ENCODE measurements around the gene EGR1. TPM values are rescaled to one million over a fixed set of nuclear protein-coding genes. Genes with fewer than 3 reads are reported as not detected.

Gene EGR1
- total RNA-seq (ENCODE audit: low replicate concordance), result 0.94 and 2.2 TPM in 2 replicates

DNA sequence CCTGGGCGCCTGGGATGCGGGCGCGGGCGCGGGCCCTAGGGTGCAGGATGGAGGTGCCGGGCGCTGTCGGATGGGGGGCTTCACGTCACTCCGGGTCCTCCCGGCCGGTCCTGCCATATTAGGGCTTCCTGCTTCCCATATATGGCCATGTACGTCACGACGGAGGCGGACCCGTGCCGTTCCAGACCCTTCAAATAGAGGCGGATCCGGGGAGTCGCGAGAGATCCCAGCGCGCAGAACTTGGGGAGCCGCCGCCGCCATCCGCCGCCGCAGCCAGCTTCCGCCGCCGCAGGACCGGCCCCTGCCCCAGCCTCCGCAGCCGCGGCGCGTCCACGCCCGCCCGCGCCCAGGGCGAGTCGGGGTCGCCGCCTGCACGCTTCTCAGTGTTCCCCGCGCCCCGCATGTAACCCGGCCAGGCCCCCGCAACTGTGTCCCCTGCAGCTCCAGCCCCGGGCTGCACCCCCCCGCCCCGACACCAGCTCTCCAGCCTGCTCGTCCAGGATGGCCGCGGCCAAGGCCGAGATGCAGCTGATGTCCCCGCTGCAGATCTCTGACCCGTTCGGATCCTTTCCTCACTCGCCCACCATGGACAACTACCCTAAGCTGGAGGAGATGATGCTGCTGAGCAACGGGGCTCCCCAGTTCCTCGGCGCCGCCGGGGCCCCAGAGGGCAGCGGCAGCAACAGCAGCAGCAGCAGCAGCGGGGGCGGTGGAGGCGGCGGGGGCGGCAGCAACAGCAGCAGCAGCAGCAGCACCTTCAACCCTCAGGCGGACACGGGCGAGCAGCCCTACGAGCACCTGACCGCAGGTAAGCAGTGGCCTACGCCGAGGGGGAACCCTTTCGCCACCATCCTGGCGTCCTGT is at the start of gene EGR1:
TSS of gene EGR1 (plus strand) at position 219 of the 864 bp plus-strand sequence. CDS start at position 502, 283 bp downstream.

DNA sequence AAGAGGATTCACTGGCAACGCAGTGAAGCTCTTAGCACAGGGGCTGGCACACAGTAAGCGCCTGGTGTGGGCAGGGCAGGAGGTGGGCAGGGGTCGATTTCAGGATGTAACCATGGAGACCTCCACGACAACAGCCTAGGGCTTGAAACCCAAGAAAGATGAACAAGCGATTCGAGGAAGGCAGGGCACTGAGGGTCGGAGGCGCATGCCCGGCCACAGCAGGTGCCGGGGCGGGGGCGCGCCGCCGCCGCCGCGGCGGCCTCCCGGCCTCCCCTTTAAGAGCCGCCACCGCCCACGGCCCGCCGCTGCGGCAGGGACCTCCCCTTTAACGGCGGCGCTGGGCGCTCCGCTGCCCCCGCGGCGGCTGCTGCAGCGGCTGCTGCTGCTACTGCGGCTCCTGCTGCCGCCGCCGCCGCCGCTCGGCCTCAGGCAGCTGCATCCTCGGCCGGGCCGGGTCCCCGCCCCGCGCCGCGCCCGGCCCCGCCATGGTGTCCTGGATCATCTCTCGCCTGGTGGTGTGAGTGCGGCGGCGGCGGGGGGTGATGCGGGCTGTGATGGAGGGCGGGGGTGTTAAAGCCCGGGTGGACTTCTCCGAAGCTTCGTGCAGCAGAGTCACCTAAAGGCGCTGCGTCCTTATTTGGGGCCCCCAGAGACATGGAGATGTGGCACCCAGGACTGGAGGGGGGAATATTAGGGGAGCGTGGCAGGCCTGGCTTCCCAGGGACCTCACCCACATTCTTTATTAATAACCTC is 26.4 kb upstream of the EGR1 start, which contains the start of gene REEP2:
TSS of gene REEP2 (plus strand) at position 334 of the 753 bp plus-strand sequence. CDS start at position 486, 152 bp downstream.

Other genes starting within 250 kb of the EGR1 start
- gene GFRA3, start 190.9 kb upstream of the EGR1 start, total RNA-seq (ENCODE audit: low replicate concordance), result under 0.01 TPM in 1 of 2 replicates, not detected in the other
- gene CDC25C, start 133.7 kb upstream of the EGR1 start, total RNA-seq (ENCODE audit: low replicate concordance), result 2.3 TPM in 1 of 2 replicates, not detected in the other
- 28.0 and 60.0 TPM in 2 replicates for gene FAM53C, start 127.2 kb upstream of the EGR1 start, total RNA-seq (ENCODE audit: low replicate concordance)
- 25.7 and 26.9 TPM in 2 replicates for gene KDM3B, start 112.8 kb upstream of the EGR1 start, total RNA-seq (ENCODE audit: low replicate concordance)
- 13.6 and 18.3 TPM in 2 replicates for gene REEP2, start 26.4 kb upstream of the EGR1 start, total RNA-seq (ENCODE audit: low replicate concordance)
- gene ETF1, start 77.8 kb downstream of the EGR1 start, total RNA-seq (ENCODE audit: low replicate concordance), result 51.6 and 106 TPM in 2 replicates
- gene HSPA9, start 109.9 kb downstream of the EGR1 start, total RNA-seq (ENCODE audit: low replicate concordance), result 173 and 212 TPM in 2 replicates

Data from smooth muscle cell of the coronary artery (primary cell).